GM03348 (cell line): Measurements from ENCODE around the gene C6.
"Not testable (repeated sequence)": the region's sequence is repeated elsewhere in the genome, so short reads cannot be mapped to it uniquely, and the experiment has no call there.

Source experiments
- DNase-seq: peaks from one replicate; pipeline ENCODE4 v3.0.0; 2012; ENCODE audit warnings: low spot score

Gene C6

DNA sequence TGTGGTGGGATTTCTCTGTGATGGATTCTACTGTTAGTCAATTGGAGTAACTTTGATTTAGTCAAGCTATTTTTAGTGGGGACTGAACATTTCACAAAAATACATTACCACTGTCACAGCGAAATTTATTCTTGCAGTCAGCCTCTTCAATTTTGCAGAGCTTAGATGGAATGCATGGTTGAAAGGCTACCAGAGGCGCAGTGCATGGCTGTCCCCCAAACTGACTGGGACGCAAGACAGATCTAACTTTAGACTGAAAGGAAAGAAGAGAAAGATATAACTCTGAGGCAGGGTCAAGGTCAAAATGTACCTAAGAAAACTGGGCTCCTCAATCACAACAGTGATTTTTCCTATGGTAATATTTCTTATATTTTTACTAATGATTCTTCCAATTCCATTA is 13.7 kb downstream of the C6 start:
- no peak for DNase-seq

DNA sequence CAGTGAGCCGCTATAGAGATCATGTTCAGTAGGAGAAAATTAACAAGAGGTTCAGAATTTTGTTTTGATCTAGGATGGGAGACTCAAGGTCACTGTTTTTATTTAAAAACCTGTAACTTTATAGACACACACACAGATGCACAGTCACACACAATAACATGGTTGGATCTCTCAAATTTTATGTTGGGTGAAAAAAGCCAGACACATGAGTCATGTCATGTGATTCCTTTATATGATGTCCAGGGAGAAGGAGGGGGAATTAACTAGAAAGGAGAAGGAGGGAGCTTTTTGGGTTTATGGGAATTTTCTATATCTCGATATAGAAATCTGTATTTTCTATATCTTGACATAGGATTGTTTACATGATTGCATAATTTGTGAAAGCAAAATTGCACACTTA is 17.1 kb downstream of the C6 start:
- DNase-seq = no peak

DNA sequence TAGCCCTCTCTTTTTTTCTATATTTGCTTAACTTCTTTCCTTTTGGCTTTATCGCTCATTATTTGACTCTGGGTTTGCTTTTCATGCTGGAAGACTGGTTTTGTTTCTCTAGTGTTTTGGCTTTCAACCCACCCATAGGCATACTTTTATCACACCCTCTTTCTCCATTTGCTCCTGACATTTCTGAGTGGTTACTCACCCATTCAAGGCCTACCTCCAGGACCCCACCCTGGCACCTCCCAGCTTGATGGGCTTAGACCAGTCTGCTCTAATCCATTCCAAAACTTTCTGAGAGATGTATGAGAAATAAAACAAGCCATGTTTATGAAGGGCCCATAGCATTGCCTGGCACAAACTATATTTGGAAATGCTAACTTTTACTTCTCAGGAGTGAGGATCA is 18.1 kb downstream of the C6 start:
- no peak for DNase-seq

DNA sequence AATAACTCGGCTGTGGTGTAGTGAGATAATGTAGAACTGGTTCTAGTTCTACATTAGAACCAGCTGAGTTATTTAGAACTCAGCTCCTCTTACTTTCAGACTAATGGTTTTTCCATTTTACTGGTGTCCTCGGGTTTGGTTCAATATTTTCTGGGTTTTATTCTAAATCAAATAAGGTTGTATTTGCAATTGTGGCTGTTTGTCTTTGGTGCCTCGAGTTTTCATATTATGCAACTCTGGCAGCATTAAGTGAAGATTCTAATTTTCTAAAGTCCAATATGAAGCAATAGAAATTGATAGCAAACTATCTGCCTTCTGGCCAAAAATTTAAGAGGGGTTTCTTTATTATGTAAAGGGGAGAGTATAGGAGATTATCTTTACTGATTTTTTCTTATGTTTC is 19.0 kb downstream of the C6 start:
- DNase-seq = no peak

DNA sequence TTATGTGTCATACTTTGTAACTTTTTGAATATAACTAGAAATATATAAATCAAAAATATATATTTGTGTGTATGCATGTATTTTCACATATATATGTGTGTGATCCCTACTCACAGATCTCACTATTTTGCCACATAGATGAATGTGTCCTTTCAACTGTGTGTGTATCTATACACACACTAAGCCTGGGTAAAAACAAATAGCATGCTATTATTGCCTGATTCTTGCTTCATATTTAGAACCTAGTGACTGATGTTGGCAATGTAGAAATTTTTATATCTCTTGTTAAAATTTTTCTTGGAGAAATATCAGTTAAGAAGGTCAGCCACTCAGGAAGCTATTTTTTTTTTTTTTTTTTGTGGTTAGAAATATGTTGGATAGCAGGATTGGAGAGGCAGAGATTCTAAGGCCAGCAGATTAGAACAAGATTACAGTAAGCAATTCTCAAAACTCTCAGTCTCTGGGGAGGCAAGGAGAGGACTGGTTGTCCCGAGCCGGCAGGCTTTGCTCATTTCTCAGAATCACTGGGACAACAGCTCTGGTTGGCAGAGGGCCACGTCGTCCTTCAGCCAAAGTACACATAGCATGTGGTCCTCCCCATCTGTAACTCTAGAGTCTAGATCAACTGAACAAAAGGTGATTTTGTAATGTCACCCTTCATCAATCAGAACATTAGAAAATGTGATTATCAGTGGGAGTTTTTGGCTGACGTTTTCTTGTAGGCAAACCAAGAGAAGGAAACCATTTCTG is 19.7 kb downstream of the C6 start:
- DNase-seq = no peak

DNA sequence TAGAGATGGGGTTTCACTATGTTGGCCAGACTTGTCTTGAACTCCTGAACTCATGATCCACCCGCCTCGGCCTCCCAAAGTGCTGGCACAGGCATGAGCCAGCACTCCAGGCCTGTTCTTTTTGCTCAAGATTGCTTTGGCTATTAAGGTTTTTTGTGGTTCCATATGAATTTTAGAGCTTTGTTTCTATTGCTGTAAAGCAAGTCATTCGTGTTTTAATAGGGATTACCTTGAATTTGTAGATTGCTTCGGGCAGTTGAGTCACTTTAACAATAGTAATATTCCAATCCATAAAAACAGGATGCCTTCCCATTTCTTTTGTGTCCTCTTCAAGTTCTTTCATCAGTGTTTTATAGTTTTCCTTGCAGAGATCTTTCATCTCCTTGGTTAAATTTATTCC is 22.1 kb downstream of the C6 start:
- DNase-seq = no peak

DNA sequence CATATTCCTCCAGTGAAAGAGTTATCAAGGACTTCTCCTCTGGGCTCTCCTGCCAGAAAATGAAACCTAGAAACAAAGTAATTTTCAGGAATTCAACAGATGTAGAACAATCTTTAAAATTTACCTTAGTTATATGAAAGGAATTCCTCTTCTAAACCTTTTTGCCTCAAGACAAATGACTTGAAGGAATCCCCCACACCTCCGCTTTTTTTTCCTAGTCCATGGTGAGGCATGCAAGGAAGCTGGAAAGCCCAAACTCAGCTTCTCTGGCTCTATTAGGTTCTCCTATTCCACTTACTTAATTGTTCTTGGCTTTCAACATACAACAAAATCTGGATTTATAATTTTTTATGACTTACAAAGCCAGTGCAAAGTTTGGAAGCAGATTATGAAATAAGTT is 27.2 kb downstream of the C6 start:
- DNase-seq = no peak

DNA sequence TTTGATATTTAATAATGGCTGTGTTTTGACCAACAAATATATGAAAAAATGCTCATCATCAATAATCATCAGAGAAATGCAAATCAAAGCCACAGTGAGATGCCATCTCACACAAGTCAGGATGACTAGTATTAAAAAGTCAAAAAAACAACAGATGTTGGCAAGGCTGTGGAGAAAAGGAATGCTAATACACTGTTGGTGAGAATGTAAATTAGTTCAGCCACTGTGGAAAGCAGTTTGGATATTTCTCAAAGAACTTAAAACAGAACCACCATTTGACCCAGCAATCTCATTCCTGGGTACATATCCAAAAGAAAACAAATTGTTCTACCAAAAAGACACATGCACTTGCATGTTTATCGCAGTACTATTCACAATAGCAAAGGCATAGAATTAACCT is 30.0 kb downstream of the C6 start:
- not testable (repeated sequence) for DNase-seq

DNA sequence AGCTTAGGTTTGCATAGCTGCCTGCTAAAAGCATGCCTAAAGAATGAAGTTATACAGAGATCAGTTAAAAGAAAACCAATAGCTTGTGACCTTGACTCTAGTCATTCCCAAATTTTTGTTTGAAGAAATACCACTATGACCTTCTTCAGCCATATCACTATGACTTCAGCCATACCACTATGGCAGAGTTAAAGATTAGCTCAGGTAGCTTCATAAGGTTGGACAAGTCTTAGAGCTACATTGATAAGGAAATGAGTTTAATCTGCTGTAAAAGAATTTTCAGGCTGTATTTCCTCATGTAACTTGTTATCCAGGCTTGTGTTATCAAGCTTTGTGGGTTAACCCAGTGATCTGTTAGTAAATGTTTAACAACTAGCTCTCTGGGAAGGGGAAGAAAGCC is 30.7 kb downstream of the C6 start:
- DNase-seq = no peak

DNA sequence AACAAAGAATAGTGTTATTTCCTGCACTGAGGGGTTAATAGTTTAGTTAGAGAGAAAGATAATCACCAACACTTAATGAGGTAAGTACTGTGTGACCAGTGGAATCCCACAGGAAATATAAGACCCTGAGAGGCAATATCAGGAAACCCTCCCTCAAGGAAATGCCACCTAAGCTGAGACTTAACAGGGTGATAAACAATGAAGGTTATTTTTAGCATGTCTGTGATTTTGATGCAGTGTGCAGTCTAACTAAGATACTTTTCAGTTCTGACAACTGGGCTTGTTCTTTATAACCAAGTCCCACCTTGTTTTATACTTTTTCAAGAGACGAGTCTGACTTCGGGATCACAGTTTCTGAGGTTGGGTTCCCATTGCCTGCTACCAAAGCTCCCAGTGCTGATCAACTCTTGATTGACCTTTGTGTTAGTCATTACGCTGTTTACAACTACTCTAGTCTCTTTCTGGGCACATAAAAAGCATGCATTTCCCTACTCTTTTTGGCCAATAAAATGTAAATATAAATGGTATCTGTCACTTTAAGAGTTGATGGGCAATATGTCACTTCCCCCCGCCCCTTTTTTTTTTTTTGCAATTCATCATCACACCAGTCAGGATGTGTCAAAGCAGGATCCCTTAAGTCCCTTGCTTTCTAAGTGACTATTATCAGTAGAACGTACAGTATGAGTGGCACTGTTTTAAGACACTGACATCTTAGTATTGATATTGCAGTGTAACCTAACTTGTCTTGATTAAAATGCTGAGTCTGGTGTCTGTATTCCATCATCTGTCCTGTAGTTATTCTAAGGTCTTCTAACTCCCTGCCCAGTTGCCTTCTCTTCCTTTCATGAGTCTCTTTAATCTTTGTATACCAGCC is 31.4 kb downstream of the C6 start:
- DNase-seq = no peak

DNA sequence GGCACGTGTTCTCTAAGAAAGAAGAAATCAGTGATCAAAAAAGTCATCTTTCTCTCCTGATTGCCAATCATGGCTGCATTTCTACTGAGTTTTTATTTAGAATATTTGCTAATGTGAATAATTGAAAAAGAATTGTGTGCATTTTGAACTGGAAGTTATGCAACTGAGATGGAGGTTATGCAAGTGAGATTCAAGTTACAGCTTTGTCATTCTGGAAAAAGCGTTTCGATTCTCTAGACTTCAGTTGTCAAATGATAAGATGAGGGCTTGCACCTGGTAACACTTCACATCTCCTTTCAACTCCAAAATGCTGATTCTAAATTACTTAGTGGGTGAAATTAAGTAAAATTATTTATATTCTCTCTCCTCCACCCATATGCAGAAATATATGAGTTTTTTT is 36.4 kb downstream of the C6 start:
- DNase-seq = peak; percentile 9

DNA sequence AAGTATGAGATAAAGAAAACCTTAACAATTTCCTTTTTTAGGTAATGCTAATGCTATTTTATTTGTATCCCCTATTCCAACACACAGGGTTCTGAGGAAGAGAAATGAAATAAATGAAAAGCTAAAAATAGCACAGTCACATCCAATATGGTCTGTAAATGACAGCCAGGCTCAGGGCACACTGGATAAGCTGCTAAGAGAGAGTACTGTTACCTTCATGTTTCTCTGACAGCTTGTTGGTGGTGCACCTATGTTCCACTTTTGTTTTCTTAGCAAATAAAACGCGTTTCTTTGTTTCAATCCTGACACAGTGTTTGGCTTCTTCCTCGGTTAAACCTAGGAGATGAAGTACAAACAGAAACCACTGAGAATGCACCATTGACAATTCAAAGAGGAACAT is 41.3 kb downstream of the C6 start:
- no peak for DNase-seq

DNA sequence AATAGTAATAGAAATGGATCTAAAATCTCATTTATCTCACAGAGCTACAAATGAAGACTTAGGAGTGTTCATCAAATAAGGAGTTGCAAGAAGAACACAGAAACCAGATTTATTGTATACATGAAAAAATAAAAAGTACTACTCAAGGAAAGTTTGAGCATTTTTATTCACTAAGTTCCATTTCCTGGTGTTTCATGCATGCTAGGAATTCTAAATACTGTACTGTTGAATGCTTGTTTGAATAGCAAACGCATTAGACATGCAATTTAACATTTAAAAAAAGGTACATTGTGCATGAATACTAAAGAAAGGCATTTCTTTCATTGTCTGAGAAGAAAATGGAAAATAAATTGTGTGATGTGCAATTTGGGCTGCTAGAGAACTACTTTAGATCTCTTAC is 52.1 kb downstream of the C6 start:
- peak; percentile 20 for DNase-seq

DNA sequence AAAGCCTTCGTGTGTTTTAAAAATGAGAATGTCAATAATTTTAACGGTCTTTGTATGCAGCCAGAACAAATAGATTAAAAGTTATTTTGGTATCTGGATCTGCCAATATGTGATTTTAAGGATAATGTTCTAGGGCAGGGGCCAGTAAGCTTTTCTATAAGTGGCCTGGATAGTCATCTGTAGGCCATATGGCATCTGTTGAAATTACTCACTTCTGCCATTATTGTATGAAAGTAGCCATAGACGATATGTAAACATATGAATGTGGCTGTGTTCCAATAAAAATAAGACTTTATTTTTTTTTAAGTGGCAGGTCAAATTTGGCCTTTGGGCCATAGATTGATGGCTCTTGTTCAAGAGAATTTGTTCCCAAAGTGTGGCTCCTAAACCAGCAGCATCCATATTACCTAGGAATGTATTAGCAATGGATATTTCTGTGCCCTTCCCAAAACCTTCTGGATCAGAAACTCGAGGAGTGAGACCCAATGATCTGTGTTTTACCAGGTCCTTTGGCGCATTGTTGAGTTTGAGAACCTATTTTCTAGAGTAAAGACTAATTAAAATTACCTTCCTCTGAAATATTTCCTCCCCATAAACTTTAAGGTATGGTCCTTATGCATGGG is 55.9 kb downstream of the C6 start:
- no peak for DNase-seq

DNA sequence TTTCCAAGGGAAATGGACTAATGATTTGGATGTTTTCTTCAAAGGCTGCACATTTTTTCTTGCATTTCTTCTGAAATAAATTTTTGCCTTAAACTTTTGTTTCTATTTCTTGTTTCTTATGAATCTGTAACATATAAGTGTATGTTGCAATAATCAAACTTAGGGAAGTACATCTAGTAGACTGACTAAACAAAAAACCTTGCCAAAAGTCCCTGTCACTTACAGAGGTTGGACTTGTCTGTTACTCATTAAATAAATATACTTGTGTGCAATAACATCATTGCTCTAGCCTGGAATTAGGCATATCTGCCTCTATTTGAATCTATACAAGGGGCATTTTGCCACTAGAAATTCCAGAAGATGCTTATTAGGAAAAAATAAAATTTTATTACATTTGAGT is 56.6 kb downstream of the C6 start:
- no peak for DNase-seq

DNA sequence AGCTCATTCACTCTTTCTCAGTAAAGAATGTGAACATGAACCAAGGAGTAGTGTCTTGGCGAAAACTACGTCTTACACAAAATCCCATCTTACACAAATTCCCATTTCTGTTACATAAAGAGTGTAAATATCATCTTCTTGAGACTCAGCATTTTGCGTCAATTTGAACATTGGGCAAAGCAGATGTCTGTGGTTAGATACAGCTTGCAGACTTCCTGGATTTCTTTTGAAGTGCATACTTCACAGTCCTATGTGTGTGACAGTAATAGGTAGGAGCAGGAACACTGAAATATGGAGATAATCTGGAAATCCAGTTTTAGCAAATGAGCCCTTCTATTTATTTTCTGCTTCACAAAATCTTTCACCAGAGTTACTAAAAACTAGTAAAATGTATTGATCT is 58.8 kb downstream of the C6 start:
- no peak for DNase-seq

DNA sequence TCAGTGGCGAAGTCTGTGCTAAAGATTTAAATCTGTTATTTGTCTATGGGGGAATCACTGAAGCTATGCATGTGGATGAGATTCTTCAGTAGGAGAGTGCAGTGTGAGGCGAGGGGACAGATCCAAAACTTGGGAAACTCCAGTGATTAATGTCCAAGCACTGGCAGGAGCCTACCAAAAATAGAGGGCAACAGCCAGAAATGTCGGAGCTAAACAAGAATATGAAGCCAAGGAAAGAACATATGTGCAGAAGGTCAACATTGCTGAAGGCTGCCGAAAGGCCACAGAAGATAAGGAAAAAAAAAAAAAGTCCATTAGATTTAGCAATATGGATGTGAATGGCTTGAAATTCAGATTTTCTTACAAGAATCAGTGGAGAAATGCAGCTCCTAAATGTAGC is 61.8 kb downstream of the C6 start:
- no peak for DNase-seq

DNA sequence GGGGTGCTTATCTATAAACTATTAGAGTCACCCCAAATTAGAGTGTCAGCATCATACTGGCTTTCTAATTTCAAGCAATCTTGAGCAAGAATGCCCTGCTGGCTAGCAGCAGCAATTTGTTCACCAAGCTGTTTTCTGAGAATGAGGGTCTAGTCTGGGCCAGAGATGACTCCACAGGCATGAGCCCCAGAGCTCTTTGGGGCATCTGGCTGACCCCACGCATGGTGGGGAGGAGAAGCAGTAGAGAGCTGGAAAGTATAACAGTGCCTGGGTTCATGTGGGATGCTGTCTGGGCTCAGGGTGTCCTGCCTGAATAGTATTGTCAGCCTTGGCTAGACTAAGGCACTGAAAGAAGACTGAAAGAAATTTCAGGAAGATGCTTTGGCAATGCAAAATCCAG is 64.9 kb downstream of the C6 start:
- DNase-seq = no peak

DNA sequence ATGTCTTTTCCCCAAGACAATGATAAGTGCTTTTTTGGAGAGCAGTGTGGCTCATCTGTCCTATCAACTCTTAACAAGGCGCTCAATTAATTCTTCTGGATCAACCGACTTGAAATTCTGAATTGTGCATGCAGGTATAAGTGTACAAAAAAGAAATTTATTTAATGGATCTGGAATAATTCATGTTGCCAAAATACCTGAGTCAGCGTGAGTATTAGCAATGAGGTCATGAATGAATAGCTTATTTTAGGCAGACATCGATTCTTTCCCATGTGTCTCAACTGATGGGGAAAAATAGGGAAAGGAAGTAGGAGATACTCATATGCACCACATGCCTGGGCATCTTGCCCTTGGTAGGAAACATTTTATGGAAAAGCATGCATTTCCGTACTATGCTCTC is 68.0 kb downstream of the C6 start:
- DNase-seq = no peak

DNA sequence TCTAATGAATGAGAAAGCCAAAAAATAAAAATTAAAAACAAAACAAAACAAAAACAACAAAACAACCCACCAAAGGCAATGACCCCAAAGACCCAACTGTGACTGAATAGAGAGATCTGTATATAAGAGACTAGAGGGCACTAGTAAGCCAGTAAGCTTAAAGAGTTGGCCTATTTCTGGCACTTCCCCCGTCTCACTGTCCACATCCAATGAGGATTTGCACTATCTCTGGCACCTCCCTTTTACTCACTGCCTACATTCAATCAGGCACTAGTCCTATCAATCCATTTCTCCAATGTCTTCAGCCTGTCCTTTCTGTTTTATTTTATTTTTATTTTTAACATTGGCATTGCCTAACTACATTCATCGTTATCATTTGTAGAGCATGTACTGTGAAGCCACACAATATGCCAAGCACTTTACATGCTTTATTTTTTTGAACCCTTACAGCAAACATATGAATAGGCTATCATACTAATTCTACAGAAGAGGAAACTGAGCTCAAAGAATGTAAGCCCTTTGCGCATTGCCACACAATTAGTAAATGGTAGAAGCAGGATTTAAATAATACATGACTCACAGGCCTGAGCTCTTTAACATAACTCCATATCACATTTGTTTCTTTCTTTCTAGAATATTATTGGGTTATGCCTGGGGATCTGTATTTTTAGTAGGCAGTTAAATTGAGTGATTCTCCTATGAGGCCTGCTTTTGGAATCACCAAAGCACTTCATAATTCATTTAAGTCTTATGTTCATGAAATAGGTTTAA is 70.0 kb downstream of the C6 start:
- DNase-seq = no peak

DNA sequence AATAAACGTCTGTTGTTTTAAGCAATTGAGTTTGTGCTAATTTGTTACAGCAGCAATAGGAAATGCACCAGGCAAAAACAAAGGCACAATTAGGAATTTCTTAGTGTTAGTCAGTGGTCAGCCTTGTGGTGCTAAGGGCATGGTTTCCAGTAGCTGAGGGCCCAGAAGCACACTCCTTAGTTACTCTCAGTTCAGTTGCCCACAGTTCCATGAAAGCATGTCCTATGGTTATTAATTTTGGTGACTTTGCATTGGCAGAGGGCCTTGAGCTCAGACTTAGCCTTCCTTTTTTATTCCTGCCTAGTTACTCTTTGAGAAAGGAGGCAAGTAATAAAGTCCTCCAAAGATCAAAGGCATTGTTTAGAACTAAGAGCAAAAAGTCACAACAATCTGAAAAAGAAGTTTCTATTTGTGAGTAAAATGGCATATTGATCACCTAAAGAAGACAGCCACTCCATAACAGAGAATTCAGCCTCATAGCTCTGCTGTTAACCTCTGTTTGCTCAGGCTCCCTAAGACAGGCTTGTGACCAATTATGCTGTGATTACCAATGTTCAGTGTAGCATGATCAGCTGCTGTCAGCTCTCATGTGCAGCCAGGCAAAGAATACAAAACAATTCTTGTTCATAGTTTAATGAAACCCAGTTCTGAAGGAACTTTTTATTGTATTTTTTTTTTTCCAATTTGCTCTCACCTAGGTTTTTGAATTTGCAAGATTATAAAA is 85.2 kb downstream of the C6 start:
- DNase-seq = no peak

DNA sequence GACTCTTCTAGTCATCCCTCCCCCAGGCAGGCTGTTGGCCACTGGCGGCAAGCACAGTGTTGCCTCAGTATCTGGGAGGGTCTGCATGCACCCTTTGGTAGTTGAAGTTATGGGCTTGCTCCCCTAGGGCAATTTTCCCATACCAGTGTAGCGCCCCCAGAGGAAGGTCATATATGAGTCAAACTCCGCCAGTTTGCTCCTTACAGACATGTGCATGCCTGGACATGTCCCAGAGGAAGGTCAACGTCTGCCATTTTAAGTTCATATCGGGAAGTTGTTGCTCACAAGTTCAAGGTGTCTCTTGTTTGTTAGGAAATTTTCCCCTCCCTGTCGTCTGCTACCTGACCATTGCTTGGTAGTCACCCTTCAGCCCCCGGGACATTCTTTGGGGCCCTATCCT is 90.9 kb downstream of the C6 start:
- no peak for DNase-seq
